Activated T-helper 1 cell treated with anti-CD3 and anti-CD28 coated beads, Interleukin-2, amount 50 U/mL, for 16 hours (primary cell): Measurements from ENCODE around the gene FSTL5.

ENCODE experiments used
- DNase-seq, 2 donors: peaks; one replicate each; pipeline ENCODE4 v3.0.0-alpha.2; 2020; ENCODE audit warnings: low read depth in 1 of 2, low spot score in 1 of 2

FSTL5 gene

DNA sequence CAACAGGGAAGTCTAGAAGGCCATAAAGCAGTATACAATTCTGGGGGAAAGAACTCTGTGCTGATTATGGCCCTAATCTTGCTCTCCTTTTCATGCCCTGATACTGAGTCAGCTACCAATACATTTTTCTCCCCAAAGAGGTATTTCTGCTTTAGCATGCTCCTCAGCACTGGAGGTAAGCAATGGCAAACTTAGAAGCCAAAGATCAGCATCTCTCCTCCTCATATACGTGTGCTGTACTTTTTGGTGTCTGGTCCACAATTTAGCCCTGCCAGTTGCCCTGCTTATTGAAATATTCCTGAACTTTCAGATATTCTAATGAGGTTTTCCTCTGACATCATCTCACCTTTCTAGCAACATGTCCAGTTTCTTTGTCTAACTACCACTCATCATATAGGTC lies 226.2 kb downstream of the FSTL5 start:
- DNase-seq = no peak

- DNase-seq = no peak
These were observed 226.9 kb downstream of the FSTL5 start for GRCh38 chr4:161936625-161937550.

- DNase-seq = no peak
These were observed 232.7 kb downstream of the FSTL5 start for GRCh38 chr4:161931089-161931488.

- no peak for DNase-seq
These were observed 233.8 kb downstream of the FSTL5 start for GRCh38 chr4:161929956-161930355.

GRCh38 chr4:161926033-161926828 lies 237.6 kb downstream of the FSTL5 start:
- DNase-seq = no peak

GRCh38 chr4:161920304-161921052 lies 243.3 kb downstream of the FSTL5 start:
- no peak for DNase-seq

- DNase-seq = no peak
These were observed 244.2 kb downstream of the FSTL5 start for GRCh38 chr4:161919442-161920220.

GRCh38 chr4:161916035-161916434 lies 247.8 kb downstream of the FSTL5 start:
- no peak for DNase-seq

- no peak for DNase-seq
These were observed 256.2 kb downstream of the FSTL5 start for GRCh38 chr4:161907590-161907955.

DNA sequence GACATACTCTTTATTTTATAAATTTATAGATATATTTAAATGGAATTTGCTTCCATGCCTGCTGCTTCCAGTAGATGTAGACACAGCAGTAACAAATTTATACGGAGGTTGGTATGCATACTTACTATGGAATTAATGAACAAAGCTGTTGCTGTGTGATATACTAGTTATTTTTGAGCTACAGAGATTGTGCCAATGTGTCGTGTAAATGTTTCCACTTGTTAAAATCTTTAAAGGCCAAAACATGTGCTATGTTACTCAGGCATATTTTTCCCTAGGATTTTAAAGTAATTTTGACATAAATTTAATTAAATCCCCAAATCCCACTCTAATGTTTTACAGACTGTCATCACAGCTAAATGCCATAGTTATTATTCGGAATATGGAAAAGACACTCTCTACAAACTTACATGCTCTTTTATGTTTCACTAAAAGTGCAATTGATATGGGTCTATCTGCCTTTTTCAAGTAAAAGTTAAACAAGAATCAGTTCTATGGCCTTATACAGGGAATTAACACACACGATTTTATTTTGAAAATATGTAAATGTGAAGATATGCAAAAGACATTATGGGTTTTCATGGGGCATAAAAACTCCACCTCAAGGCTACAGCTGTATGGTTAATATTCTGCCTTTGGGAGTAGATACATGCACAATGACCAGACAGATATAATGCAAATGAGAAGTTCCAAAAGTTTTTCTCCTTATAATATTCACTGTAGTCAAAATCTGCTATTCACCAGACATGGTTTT lies 256.8 kb downstream of the FSTL5 start:
- no peak for DNase-seq

DNA sequence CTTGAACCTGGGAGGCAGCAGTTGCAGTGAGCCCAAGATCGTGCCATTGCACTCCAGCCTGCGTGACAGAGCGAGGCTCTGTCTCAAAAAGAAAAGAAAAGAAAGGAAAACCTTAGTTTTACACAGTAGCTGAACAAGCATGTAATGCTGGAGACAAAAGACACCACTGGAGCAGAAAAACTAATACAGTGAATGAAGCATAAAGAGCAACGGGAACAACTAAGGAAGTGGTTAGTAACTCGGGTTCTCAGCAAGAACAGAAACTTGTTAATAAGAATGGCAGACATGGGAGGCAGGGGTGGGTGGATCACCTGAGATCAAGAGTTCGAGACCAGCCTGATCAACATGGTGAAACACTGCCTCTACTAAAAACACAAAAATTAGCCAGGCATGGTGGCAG lies 263.7 kb downstream of the FSTL5 start:
- DNase-seq = no peak

DNA sequence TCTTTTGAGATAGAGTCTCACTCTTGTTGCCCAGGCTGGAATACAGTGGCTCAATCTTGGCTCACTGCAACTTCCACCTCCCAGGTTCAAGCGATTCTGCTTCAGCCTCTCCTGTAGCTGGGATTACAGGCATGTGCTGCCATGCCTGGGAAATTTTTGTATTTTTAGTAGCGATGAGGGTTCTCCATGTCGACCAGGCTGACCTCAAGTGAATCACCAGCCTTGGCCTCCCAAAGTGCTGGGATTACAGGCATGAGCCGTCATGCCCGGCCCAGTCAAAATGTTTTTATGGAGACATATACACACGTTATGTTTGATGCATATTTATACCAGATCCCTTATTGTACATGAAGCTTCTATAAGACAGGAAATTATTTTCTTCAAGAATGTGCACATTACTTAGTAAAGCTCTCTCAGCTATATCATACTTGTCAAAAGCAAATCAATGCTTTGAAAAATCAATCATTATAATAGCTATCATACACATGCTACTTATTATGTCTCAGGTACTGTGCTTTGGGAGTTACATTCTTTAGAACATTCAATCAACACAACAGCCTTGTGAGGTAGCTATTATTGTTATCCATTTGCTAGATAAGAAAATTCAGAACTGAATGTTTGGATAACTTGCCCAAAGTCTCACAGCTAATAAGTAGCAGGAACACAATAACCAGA lies 269.2 kb downstream of the FSTL5 start:
- no peak for DNase-seq

- DNase-seq = no peak
These were observed 269.8 kb downstream of the FSTL5 start for GRCh38 chr4:161894014-161894413.

DNA sequence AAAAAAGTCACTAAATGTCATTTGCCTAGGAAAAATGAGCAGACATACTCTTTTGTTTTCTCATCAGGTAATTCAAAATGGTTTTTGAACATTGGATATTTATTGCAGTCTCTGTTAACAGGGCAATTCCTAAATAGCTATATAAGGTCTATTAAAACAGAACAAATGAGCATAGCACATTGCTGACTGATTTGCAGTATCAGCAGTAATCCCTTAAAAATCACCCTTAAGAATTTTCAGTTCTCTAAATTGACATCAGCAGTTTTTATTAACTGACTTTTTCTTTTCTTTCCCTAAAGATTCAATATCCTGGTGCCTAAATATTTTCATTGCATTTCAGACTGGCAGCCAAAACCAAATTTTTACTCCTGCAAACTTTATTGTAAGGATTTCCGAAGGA lies 270.2 kb downstream of the FSTL5 start:
- DNase-seq = no peak

GRCh38 chr4:161892951-161893350 lies 270.8 kb downstream of the FSTL5 start:
- DNase-seq = no peak

DNA sequence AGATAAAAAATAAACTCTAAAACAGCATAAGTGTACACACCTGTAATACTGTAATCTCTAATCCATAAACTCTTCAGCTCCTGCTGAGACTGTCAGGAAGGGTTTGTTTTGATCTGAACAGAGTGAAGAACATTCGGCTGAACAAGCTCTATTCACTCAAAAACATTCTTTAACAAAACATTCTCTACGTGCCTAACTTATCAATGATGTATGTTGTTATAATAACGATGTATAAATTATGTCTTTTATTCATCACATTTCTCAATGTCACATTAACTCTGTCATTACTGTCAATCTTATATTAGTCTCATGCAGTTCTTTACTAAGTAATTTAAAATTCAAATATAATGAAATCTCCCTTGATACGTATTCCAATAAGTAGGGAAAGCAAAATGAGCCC lies 280.6 kb downstream of the FSTL5 start:
- DNase-seq = no peak

DNA sequence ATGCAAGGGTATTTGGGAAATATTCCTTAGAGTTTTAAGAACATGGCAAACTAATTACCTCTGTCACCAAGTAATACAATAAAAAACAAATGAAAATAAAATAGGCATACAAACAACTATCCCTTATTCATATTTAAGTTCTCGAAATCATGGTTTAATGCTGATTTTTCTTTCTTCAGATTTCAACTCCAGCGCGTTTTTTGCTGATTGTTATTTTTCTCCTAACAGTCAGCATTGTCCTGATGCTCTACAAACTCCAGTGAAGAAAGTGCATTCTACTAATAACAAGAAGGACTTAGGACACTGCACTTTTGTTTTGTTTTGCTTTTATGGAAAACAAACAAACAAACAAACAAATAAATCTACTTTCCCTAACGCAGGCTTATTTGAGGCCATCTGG lies 282.4 kb downstream of the FSTL5 start:
- DNase-seq = no peak

- no peak for DNase-seq
These were observed 294.3 kb downstream of the FSTL5 start for GRCh38 chr4:161869511-161869910.

DNA sequence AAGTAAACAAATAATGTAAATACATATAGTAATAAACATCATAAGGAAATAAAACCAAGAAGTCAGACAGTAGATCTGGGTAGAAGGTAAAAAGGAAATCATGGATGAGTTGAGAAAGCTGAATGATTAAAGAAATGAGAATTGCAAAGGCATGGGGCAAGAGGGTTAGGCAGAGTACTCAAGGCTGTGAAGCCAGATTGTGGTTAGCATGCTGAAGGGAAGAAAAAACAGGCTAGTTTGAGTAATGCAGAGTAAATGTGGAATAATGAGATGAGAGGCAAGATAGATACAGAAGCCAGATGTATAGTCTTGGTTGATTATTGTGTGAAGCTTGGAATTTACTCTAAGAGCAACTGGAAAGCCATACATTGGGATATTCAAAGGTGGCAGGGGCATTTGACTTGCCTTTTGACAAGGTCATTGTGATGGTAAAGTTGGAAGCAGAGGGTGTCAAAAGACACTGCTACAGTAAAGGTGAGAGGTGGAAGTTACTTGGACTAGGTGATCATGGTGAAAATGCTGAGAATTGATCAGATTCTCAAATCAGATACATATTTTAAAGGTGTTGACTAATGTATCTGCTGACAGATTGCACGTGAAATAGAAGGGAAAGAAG lies 307.0 kb downstream of the FSTL5 start:
- DNase-seq = no peak
